Measurements from ENCODE around the gene PIEZO1.
A peak's percentile ranks its signal among the peaks of the same experiment; 100 is the strongest.

Gene PIEZO1

GRCh38 chr16:88754109-88754911 lies 30.7 kb downstream of the PIEZO1 start:
- DNase-seq (ENCODE audit: low spot score): no peak

GRCh38 chr16:88753602-88754001 lies 31.4 kb downstream of the PIEZO1 start:
- DNase-seq (ENCODE audit: low spot score): no peak

DNA sequence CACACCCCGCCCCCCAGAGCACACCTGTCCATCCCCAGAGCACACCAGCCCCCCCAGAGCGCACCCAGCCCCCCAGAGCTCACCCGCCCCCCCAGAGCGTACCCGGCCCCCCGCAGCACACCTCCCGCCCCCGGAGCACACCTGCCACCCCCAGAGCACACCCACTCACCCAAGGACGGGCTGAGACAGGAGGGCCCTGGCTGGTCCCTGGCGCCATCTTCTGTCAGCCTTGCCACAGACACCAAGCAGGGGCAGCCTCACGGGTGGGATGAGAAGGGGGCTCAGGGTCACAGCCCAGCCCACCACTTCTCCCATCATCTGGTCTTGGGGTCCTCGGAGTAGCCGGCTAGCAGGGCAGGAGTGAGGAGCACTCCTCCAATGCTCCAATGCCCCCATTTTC lies 31.8 kb downstream of the PIEZO1 start:
- DNase-seq (ENCODE audit: low spot score): no peak

DNA sequence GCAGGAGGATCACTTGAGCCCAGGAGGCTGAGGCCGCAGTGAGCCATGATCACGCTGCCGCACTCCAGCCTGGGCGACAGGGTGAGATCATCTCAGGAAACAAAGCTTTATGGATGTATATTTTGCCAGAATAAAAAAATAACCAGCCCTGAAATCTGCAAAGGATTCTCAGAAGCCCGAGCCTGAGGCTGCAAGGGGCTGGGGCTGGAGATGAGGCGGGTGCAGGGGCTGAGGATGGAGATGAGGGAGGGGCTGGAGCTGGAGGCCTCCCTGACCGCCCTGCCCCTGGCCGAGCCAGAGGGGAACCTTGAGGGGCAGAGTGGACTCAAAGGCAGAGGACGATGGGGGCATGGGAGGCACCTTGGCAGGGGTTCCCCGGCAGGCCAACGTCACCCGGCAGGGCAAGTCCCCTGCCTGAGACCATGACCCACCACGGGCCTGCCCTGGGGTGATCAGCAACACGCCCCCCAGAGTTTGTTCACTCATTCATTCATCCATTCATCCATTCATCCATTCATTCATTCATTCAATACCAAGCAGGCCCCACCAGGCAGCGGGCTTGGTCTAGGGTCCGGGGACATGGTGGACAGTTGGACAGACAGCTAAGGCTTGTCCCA lies 32.5 kb downstream of the PIEZO1 start:
- no peak for DNase-seq (ENCODE audit: low spot score)

DNA sequence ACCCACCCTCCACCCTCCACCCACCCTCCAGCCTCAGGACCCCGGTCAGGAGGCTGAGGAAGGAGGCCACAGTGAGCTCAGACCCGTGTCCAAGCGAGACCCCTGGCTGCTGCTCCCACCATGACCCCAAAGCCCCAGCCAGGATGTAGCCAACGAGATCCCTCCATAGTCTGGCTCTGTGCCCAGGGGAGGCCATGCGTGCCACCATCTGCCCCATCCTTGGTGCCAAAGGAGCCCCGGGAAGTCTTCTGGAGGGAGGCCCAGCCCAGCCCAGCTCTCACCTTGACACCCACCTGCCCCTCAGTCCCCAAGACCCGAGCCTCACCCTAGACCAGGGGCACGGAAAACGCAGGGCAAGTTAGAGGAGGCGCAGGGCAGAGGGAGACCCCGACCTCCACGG lies 34.2 kb downstream of the PIEZO1 start:
- peak; percentile 40 for DNase-seq (ENCODE audit: low spot score)

DNA sequence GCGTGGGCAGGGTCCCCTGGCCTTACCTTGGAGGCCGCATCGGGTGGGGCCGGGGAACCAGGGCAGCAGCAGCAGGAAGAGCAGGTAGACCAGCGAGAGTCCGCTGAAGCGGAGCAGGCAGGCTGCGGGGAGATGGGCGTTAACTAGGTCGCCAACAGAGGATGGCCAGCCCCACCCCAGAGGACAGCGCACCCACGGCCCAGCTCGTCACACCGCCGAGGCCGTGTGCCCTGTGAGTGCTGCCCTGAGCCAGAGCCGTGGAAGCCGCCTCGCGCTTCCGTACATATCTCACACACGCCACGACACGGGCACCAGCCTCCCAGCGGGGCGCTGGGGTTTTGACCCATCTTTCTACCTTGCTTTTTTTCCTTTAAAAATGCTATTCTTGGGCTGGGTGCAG lies 35.7 kb downstream of the PIEZO1 start:
- no peak for DNase-seq (ENCODE audit: low spot score)

GRCh38 chr16:88748364-88748763 lies 36.7 kb downstream of the PIEZO1 start:
- no peak for DNase-seq (ENCODE audit: low spot score)

- DNase-seq (ENCODE audit: low spot score): peak; percentile 52
These were observed 37.3 kb downstream of the PIEZO1 start for GRCh38 chr16:88747588-88748301.

DNA sequence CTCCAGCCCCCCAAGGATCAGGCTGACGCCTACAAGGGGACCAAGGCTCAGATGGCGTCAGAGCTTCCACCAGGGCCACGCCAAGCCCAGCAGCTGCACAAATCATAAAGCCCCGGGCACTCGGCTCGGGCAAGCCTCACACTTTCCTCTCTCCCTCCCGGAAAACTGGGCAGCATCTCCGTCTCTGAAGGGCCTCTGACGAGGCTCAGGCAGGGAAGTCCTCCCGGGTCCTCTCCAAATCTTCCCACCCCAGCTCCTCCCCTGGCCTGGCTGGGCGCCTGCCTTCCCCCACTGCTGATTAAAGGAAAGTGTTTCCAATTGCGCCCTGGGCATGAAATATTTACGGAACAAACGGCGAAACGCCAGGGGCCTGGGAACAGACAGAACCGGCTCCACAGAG lies 38.5 kb downstream of the PIEZO1 start:
- no peak for DNase-seq (ENCODE audit: low spot score)

DNA sequence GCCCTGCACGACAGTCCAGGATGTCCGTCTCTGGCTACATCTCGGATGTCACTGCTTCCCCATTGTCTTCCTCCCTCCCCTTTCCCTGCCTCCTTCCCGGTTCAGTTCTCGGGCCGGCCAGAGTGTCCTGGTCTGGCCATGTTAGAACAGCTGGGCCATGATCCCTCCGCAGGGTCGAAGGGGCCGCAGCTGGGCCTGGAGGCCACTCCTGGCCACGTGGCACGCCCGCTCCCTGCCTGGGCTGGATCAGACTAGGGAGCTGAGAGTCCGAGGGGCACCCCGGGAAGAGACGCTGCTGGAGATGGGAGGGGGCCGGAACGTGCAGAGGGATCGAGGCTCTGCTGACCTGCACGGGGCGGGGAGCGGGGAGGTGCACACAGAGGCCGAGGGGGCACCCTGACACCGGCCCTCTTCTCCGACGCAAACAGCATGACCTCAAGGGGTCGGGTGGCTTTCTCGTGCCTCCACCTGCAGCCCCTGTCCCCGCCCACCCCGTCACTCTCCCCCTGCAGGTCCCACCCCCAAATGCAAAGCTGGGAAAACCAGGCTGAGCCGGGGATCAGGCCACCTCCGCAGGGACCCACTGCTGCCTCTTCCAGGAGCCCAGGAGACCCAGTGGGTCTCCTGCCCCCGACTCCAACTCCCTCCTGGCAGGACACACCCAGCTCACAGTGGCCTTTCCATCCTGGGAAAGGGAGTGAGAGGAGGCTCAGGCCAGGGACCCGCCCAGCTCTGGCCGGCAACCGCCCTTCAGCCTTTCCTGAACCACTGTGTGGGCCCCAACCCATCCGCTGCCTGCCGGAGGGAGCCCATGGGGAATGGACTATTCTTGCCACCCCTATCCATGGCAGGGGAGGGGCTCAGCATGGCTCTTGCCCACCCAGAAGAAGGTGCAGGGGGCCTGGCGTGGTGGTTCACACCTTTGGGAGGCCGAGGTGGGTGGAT lies 40.2 kb downstream of the PIEZO1 start:
- DNase-seq (ENCODE audit: low spot score): no peak

DNA sequence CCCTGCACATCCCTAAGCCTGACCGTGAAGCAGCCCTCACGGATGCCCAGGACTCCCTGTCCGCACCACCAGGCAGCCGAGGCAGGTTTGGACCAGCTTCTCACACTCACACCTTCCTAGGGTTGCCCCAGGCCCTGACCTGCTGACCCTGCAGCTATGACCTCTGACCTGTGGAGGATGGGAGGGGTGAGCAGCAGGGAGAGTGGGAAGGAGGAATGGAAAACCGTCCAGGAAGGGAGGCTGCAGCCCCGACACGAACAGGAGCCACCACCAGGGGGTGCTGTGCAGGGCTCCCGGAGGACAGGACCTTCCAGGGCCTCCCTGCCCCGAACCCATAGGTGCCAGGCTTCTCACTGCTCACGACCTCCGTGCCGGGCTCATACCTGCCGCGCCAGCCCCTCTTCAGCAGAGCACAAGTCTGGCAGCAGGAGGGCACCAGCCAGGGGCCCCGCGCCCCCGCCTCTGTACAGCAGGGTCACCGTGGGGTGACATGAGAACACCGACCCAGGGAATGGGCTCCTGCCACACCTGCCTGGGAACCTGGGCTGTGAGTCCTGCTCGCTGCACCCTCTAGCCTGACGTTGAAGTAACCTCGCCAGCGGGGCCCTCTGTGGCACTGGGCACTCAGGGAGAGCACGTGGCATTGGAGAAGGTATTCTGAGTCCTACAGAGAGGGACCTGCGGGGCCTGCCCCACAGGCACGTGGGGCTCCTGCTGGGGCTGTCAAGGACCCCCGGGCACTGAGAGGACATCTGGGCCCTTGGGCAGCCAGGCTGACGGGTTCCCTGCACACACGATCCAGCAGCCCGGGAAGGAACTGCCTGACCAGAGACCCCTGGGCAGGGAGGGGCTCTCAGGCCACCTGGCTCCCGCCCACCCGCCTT lies 41.1 kb downstream of the PIEZO1 start:
- peak; percentile 77 for DNase-seq (ENCODE audit: low spot score)

DNA sequence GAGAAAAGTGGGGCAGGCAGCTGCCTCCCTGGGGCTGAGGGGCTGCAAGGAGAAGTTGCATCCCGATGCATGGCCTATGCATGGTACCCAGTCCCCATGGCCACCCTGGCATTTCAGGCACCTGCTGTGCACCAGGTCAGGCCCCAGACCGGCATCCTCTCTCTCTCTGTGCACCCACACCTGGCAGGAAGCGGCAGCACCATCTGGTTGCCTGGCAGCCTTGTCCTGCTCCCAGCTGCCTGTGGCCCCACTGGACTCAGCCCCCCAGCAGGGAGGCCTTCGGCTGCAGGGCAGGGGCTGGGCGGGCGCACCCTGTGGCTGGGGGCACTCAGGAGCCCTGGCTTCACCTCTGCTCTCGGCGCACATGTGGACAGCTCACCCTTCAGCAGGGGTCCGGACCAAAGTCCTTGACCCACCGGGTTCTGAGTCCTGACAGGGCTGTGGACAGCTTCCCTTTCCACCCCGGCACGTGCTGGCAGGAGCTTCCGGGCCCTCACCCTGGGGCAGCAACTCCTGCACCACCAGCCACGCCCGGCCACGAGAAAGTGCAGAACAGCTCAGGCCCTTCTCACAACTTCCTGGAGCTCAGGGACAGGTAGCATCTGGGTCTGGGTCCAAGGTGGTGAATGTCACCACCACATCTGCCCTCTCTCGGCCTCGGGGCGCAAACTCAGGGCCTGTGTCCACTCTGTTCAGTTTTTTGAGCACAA lies 42.0 kb downstream of the PIEZO1 start:
- no peak for DNase-seq (ENCODE audit: low spot score)

- no peak for DNase-seq (ENCODE audit: low spot score)
These were observed 43.7 kb downstream of the PIEZO1 start for GRCh38 chr16:88741368-88741767.

GRCh38 chr16:88740727-88741055 lies 44.3 kb downstream of the PIEZO1 start:
- no peak for DNase-seq (ENCODE audit: low spot score)

DNA sequence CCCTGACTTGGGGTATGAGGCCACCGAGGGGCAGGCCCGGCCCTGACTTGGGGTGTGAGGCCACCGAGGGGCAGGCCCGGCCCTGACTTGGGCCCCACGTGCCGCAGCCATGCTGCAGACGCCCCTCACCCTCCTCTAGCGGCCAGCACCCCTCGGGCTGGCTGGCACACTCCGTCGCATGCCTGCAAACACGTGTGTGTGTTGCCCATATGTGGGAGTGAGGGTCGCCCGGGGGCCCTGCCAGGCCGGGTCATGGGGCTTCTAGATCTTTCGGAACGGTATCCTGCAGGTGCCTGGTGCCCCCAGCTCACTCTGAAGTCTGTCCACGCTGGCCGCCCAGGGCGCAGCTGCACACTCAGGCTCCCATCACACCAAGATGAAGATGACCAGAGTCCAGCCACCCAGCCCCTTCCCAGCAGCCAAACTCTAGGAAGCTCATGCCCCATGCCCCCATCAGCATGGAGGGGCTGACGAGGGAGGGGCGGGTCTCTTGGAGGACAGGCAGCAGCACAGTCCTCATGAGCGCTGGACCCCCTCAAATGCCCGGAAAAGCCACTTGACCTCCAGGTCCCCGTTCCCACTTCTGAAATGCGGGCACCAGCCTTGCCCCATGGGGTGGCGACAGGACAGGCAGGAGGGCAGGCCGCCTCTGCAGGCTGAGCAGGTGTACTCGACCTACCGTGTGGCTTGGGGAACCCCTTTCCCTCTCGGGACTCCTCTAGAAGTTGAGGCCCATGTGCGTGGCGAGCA lies 44.9 kb downstream of the PIEZO1 start:
- no peak for DNase-seq (ENCODE audit: low spot score)

GRCh38 chr16:88739139-88739976 lies 45.7 kb downstream of the PIEZO1 start:
- DNase-seq (ENCODE audit: low spot score): no peak

- no peak for DNase-seq (ENCODE audit: low spot score)
These were observed 46.6 kb downstream of the PIEZO1 start for GRCh38 chr16:88738151-88739084.
